Measurements from ENCODE around the gene INPP5J. TPM values are rescaled to one million over a fixed set of nuclear protein-coding genes. Genes with fewer than 3 reads are reported as not detected.

Gene INPP5J
- total RNA-seq, 1 donor from 2014 or later: 5.2 TPM

DNA sequence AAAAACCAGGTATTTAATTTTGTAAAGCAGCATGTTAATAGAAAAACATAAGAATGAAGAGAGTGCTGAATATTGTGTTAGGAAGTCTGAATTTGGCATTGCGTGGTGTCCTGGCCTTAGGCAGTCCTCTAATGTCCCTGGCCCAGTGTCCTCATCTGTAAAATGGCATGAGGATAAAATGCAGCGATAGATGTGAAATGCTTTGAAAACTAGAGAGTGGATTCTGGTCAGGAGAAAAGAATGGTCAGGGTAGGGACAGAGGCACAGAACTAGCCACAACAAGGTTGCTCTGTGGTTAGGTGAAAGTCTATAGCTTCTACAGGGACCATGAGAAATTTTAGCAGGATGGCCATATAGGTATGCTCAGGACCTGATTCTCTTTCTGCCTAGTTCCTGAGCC, 56.1 kb downstream of the INPP5J start:
- Mint-ChIP-seq H3K27me3 (ENCODE audit: low read depth) (no peaks in the 10 kb centered on the region), H3K9me3 (ENCODE audit: low read depth) (peaks cover 2% of the 10 kb centered on the region), H3K36me3 (ENCODE audit: low read depth) (peaks cover 7% of the 10 kb centered on the region), H3K27ac (ENCODE audit: unreplicated experiment) (no peak overlapping the region), H3K4me1 (ENCODE audit: low read depth) (peaks cover 42% of the 10 kb centered on the region), H3K4me3 (ENCODE audit: unreplicated experiment) (no peak overlapping the region)
- no peak for DNase-seq (ENCODE audit: low spot score)
- TF ChIP-seq CTCF (IDR thresholded peaks at IDR 0.05): no peak

DNA sequence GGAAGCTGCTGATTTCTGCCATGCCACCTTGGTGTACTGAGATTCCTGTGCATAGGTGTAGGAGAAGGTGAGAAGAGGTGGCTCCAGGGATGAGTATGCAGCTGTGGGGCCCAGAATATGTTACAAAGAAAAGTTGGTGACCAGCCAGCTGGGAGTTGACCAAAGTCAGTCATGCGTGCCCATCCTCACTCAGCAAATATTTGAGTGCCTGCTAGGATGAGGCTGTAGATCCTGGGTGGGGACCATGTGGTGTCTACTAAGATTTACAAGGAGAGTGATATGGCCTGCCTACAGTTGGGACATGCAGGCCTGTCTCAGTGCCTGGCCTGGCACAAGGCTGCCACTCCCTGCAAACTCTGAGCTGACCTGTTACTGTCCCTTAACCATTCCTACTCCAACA, 56.6 kb downstream of the INPP5J start:
- no peak overlapping the region for H3K27ac Mint-ChIP-seq (ENCODE audit: unreplicated experiment)
- no peak for DNase-seq (ENCODE audit: low spot score)
- no peak for TF ChIP-seq CTCF (IDR thresholded peaks at IDR 0.05)
- no peak overlapping the region for H3K4me3 Mint-ChIP-seq (ENCODE audit: unreplicated experiment)
- H3K27me3 Mint-ChIP-seq (ENCODE audit: low read depth): no peaks in the 10 kb centered on the region
- peaks cover 2% of the 10 kb centered on the region for H3K9me3 Mint-ChIP-seq (ENCODE audit: low read depth)
- peaks cover 39% of the 10 kb centered on the region for H3K4me1 Mint-ChIP-seq (ENCODE audit: low read depth)
- H3K36me3 Mint-ChIP-seq (ENCODE audit: low read depth): peaks cover 7% of the 10 kb centered on the region

DNA sequence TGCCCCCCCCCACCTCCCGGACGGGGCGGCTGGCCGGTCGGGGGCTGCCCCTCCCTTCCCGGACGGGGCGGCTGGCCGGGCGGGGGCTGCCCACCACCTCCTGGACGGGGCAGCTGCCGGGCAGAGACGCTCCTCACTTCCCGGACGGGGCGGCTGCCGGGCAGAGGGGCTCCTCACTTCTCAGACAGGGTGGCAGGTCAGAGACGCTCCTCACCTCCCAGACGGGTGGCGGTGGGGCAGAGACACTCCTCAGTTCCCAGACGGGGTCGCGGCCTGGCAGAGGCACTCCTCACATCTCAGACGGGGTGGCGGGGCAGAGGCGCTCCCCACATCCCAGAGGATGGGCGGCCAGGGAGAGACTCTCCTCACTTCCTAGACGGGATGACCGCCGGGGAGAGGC, 61.2 kb downstream of the INPP5J start:
- Mint-ChIP-seq H3K4me1 (ENCODE audit: low read depth) (peaks cover 20% of the 10 kb centered on the region), H3K4me3 (ENCODE audit: unreplicated experiment) (no peak overlapping the region), H3K36me3 (ENCODE audit: low read depth) (peaks cover 8% of the 10 kb centered on the region), H3K9me3 (ENCODE audit: low read depth) (peaks cover 2% of the 10 kb centered on the region), H3K27me3 (ENCODE audit: low read depth) (no peaks in the 10 kb centered on the region), H3K27ac (ENCODE audit: unreplicated experiment) (peak overlapping the region; percentile 75)
- no peak for TF ChIP-seq CTCF (IDR thresholded peaks at IDR 0.05)
- DNase-seq (ENCODE audit: low spot score): no peak

Small RNAs within 50 kb of the gene (microRNA-seq; reads per million reads assigned to microRNA genes)
- 7.8 reads per million, percentile 15 among the genes with 10 or more reads in this experiment for gene MIR3928 (ENCODE audit: borderline number of aligned reads)

Other genes with a start within 250 kb of the INPP5J start
- gene MORC2, start 154.2 kb upstream of the INPP5J start, total RNA-seq: 29.3 to 31.6 TPM (median 29.6 TPM) in 3 replicates
- 74.7 to 81.4 TPM (median 76.8 TPM) in 3 replicates for gene TUG1, start 153.7 kb upstream of the INPP5J start, total RNA-seq
- gene SMTN, start 41.6 kb upstream of the INPP5J start, total RNA-seq: 37.9 to 58.1 TPM (median 47.2 TPM) in 3 replicates
- gene SELENOM, start 15.4 kb upstream of the INPP5J start, total RNA-seq: 200 to 228 TPM (median 217 TPM) in 3 replicates
- 0.07 to 0.13 TPM in 2 of 3 replicates, not detected in the other for gene PLA2G3, start 17.5 kb downstream of the INPP5J start, total RNA-seq
- 28.6 to 36.9 TPM (median 35.8 TPM) in 3 replicates for gene RNF185, start 37.2 kb downstream of the INPP5J start, total RNA-seq
- gene LIMK2, start 89.3 kb downstream of the INPP5J start, total RNA-seq: 54.4 to 91.0 TPM (median 58.6 TPM) in 3 replicates
- 5.0 to 6.8 TPM (median 5.6 TPM) in 3 replicates for gene PIK3IP1, start 169.5 kb downstream of the INPP5J start, total RNA-seq
- gene PATZ1, start 223.4 kb downstream of the INPP5J start, total RNA-seq: 18.6 to 19.9 TPM (median 18.9 TPM) in 3 replicates